Stimulated activated CD4-positive, alpha-beta T cell treated with anti-CD3 and anti-CD28 coated beads, Interleukin-12 subunit alpha, Interleukin-12 subunit beta, amount 100 ng/mL, for 48 hours (primary cell): ENCODE data around the gene CIITA.
"Not testable (repeated sequence)": the region's sequence is repeated elsewhere in the genome, so short reads cannot be mapped to it uniquely, and the experiment has no call there.

Source experiments
- DNase-seq, 3 donors: peaks; one replicate each; pipeline ENCODE4 v3.0.0-alpha.2; 2020; ENCODE audit warnings: low read depth in 2 of 3, low spot score in 1 of 3

CIITA gene

GRCh38 chr16:10951026-10951425, 74.0 kb downstream of the CIITA start:
- no peak for DNase-seq

GRCh38 chr16:10954903-10955302, 77.9 kb downstream of the CIITA start:
- no peak for DNase-seq

GRCh38 chr16:10957771-10958482, 80.9 kb downstream of the CIITA start:
- DNase-seq, result no peak

- no peak for DNase-seq
Measured at GRCh38 chr16:10959161-10959560, 82.2 kb downstream of the CIITA start.

GRCh38 chr16:10961231-10961630, 84.2 kb downstream of the CIITA start:
- DNase-seq, result no peak

GRCh38 chr16:10964039-10964890, 87.3 kb downstream of the CIITA start:
- DNase-seq, result peak; percentile 76 to 87 (median 84)

- peak in 2 of 3 donors; percentile 57 to 62 for DNase-seq
Measured at GRCh38 chr16:10964891-10965326, 87.9 kb downstream of the CIITA start.

- peak in 1 of 3 donors; percentile 56 for DNase-seq
Measured at GRCh38 chr16:10965440-10966061, 88.5 kb downstream of the CIITA start.

GRCh38 chr16:10966129-10966528, 89.1 kb downstream of the CIITA start:
- no peak for DNase-seq

- DNase-seq, result not testable (repeated sequence)
Measured at GRCh38 chr16:10966559-10966958, 89.6 kb downstream of the CIITA start.

GRCh38 chr16:10967986-10968385, 91.0 kb downstream of the CIITA start:
- DNase-seq, result no peak

- DNase-seq, result no peak
Measured at GRCh38 chr16:10968498-10968897, 91.5 kb downstream of the CIITA start.

- no peak for DNase-seq
Measured at GRCh38 chr16:10969615-10970014, 92.6 kb downstream of the CIITA start.

- DNase-seq, result no peak
Measured at GRCh38 chr16:10970065-10970464, 93.1 kb downstream of the CIITA start.

- DNase-seq, result peak in 1 of 3 donors; percentile 62
Measured at GRCh38 chr16:10971560-10971961, 94.6 kb downstream of the CIITA start.

- DNase-seq, result no peak
Measured at GRCh38 chr16:10972108-10972818, 95.3 kb downstream of the CIITA start.

GRCh38 chr16:10972819-10973464, 95.9 kb downstream of the CIITA start:
- no peak for DNase-seq

GRCh38 chr16:10976634-10977033, 99.6 kb downstream of the CIITA start:
- no peak for DNase-seq

- no peak for DNase-seq
Measured at GRCh38 chr16:10978124-10978523, 101.1 kb downstream of the CIITA start.

- DNase-seq, result no peak
Measured at GRCh38 chr16:10978871-10979446, 102.0 kb downstream of the CIITA start.
